Upper lobe of left lung (tissue), 6 donors: ENCODE data around the gene PTGDR. TPM values are rescaled to one million over a fixed set of nuclear protein-coding genes. Genes with fewer than 3 reads are reported as not detected.
A peak's percentile ranks its signal among the peaks of the same experiment; 100 is the strongest.

ENCODE experiments used
- ATAC-seq, 2 donors: fragments of 200-7000 bp; cut with Tn5 transposase; one replicate each; pipeline ENCODE4 v1.9.1; 2022; ENCODE audit warnings: mild to moderate bottlenecking in 2 of 2, moderate library complexity in 2 of 2; ENCODE audit not compliant: low FRiP score in 2 of 2
- DNase-seq, 2 donors: peaks; one replicate each; pipeline ENCODE4 v3.0.0-alpha.2; 2019 to 2020
- H3K27ac ChIP-seq, 4 donors: fragments of 200-600 bp; sonication (generic); one replicate each; pipeline ENCODE4 v1.5.1; 2016 to 2019
- H3K27me3 ChIP-seq, 4 donors: fragments of 200-600 bp; sonication (generic); one replicate each; pipeline ENCODE4 v1.5.1; 2017 to 2019
- H3K36me3 ChIP-seq, 4 donors: fragments of 200-600 bp; sonication (generic); one replicate each; pipeline ENCODE4 v1.5.1; 2016 to 2019
- H3K4me1 ChIP-seq, 4 donors: fragments of 200-600 bp; sonication (generic); one replicate each; pipeline ENCODE4 v1.5.1; 2018 to 2019
- H3K4me3 ChIP-seq, 4 donors: fragments of 200-600 bp; sonication (generic); one replicate each; pipeline ENCODE4 v1.5.1; 2017 to 2019; ENCODE audit warnings: mild to moderate bottlenecking in 2 of 4, moderate library complexity in 1 of 4
- H3K9me3 ChIP-seq, 4 donors: fragments of 200-600 bp; sonication (generic); one replicate each; pipeline ENCODE4 v1.5.1; 2018 to 2019
- EP300 ChIP-seq, 4 donors: sonication (generic); formaldehyde crosslinking; IDR thresholded peaks; one replicate each; pipeline ENCODE4 v1.5.1; 2017; ENCODE audit warnings: antibody characterized with exemption in 4 of 4, control low read depth in 2 of 4
- POLR2A ChIP-seq, 4 donors: fragments of 450-650 bp; IDR thresholded peaks; one replicate each; pipeline ENCODE4 v1.5.1; 2016 to 2017; ENCODE audit warnings: antibody characterized with exemption in 4 of 4, mild to moderate bottlenecking in 2 of 4
- POLR2AphosphoS5 ChIP-seq, 2 donors: sonication (generic); formaldehyde crosslinking; IDR thresholded peaks; one replicate each; pipeline ENCODE4 v1.5.1; 2017; ENCODE audit warnings: antibody characterized with exemption in 2 of 2
- WGBS, 2 donors: methylation state at CpG; one replicate each; pipeline ENCODE4 v1.1.5; 2017 to 2018; 5-methylcytosine and 5-hydroxymethylcytosine counted together
- total RNA-seq, 6 donors: library from RNA; depleted of rRNA in 4 of 6; stranded (reverse); fragments of >200 nt in 4 of 6; gene quantifications; one replicate each; pipeline versions ENCODE4 v1.1.0 to v1.2.1, GENCODE V29; 2016 to 2021
- TF ChIP-seq, protein P1 (sequence below), 6 experiments: fragments of 450-650 bp in 4 of 6; fragments of 200-600 bp in 2 of 6; sonication (generic) in 2 of 6; IDR thresholded peaks; one replicate each; pipeline ENCODE4 v1.5.1; 2016 to 2019; ENCODE audit warnings: antibody characterized with exemption in 6 of 6
- donor health status: DM: no; HTN: no; CAD: no; lungs with moderate emphysema.
- donor health status: DM: no; HTN: yes; CAD: no; lungs with severe emphysema.

PTGDR gene, protein sequence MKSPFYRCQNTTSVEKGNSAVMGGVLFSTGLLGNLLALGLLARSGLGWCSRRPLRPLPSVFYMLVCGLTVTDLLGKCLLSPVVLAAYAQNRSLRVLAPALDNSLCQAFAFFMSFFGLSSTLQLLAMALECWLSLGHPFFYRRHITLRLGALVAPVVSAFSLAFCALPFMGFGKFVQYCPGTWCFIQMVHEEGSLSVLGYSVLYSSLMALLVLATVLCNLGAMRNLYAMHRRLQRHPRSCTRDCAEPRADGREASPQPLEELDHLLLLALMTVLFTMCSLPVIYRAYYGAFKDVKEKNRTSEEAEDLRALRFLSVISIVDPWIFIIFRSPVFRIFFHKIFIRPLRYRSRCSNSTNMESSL
- total RNA-seq, result 1 to 10 TPM; 1.0 to 3.0 (median 1.7) TPM

DNA sequence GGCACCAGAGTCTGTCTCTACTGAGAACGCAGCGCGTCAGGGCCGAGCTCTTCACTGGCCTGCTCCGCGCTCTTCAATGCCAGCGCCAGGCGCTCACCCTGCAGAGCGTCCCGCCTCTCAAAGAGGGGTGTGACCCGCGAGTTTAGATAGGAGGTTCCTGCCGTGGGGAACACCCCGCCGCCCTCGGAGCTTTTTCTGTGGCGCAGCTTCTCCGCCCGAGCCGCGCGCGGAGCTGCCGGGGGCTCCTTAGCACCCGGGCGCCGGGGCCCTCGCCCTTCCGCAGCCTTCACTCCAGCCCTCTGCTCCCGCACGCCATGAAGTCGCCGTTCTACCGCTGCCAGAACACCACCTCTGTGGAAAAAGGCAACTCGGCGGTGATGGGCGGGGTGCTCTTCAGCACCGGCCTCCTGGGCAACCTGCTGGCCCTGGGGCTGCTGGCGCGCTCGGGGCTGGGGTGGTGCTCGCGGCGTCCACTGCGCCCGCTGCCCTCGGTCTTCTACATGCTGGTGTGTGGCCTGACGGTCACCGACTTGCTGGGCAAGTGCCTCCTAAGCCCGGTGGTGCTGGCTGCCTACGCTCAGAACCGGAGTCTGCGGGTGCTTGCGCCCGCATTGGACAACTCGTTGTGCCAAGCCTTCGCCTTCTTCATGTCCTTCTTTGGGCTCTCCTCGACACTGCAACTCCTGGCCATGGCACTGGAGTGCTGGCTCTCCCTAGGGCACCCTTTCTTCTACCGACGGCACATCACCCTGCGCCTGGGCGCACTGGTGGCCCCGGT lies at the start of gene PTGDR:
Gene PTGDR (plus strand): TSS at position 198 of the 778 bp plus-strand sequence. CDS start 117 bp downstream, at position 315.
- peaks cover 3 to 13% (median 7%) of the 10 kb centered on the region in 4 donors for H3K27me3 ChIP-seq
- H3K36me3 ChIP-seq, result no peaks in the 10 kb centered on the region
- ATAC-seq (peak; percentile 63 to 75), DNase-seq (peak; percentile 45 to 85)
- WGBS, 2 donors, result 2 to 3% methylated on average over 21 to 54 of the region's 63 CpGs
- H3K4me3 ChIP-seq, result peak within 1 kb of the TSS; percentile 10 to 55 (median 44)
- TF ChIP-seq POLR2A (IDR thresholded peaks at IDR 0.05), result peak in 1 of 4 donors; percentile 31
- TF ChIP-seq EP300 (IDR thresholded peaks at IDR 0.05), result no peak
- peaks cover 19 to 23% (median 21%) of the 10 kb centered on the region in 4 donors for H3K4me1 ChIP-seq
- peak within 1 kb of the TSS in 3 of 4 donors; percentile 7 to 35 (median 16) for H3K27ac ChIP-seq
- no peaks in the 10 kb centered on the region for H3K9me3 ChIP-seq

DNA sequence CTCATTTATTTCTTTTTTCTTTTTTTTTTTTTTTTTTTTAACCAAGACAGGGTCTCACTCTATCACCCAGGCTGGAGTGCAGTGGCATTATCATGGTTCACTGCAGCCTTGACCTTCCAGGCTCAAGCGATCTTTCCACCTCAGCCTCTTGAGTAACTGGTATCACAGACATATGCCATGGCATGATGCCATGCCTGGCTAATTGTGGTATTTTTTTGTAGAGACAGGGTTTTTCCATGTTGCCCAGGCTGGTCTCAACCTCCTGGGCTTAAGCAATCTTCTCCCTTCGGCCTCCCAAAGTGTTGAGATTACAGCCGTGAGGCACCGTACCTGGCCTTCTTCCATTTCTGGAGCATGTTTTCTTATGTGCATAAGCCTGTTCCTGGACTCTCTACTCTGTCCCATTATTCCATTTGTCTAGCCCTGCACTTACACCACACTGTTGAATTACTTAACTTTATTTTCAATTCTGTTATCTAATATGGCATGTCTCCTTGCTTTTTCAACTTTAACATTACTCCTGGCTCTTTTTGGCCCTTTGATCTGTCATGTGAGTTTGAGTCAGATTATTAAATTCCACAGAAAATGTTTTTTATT lies 47.9 kb upstream of the PTGDR start:
- WGBS, 2 donors, result 81 to 83% methylated on average over 4 of the region's 4 CpGs
- no peaks in the 10 kb centered on the region for H3K9me3 ChIP-seq
- TF ChIP-seq EP300 (IDR thresholded peaks at IDR 0.05) (no peak), POLR2A (IDR thresholded peaks at IDR 0.05) (no peak), POLR2AphosphoS5 (IDR thresholded peaks at IDR 0.05) (no peak)
- TF ChIP-seq, protein P1, sequence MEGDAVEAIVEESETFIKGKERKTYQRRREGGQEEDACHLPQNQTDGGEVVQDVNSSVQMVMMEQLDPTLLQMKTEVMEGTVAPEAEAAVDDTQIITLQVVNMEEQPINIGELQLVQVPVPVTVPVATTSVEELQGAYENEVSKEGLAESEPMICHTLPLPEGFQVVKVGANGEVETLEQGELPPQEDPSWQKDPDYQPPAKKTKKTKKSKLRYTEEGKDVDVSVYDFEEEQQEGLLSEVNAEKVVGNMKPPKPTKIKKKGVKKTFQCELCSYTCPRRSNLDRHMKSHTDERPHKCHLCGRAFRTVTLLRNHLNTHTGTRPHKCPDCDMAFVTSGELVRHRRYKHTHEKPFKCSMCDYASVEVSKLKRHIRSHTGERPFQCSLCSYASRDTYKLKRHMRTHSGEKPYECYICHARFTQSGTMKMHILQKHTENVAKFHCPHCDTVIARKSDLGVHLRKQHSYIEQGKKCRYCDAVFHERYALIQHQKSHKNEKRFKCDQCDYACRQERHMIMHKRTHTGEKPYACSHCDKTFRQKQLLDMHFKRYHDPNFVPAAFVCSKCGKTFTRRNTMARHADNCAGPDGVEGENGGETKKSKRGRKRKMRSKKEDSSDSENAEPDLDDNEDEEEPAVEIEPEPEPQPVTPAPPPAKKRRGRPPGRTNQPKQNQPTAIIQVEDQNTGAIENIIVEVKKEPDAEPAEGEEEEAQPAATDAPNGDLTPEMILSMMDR (IDR thresholded peaks at IDR 0.05), result no peak
- no peak overlapping the region for H3K27ac ChIP-seq
- no peaks in the 10 kb centered on the region for H3K27me3 ChIP-seq
- ATAC-seq (no peak), DNase-seq (no peak)
- H3K36me3 ChIP-seq, result no peaks in the 10 kb centered on the region
- no peaks in the 10 kb centered on the region for H3K4me1 ChIP-seq
- no peak overlapping the region for H3K4me3 ChIP-seq

DNA sequence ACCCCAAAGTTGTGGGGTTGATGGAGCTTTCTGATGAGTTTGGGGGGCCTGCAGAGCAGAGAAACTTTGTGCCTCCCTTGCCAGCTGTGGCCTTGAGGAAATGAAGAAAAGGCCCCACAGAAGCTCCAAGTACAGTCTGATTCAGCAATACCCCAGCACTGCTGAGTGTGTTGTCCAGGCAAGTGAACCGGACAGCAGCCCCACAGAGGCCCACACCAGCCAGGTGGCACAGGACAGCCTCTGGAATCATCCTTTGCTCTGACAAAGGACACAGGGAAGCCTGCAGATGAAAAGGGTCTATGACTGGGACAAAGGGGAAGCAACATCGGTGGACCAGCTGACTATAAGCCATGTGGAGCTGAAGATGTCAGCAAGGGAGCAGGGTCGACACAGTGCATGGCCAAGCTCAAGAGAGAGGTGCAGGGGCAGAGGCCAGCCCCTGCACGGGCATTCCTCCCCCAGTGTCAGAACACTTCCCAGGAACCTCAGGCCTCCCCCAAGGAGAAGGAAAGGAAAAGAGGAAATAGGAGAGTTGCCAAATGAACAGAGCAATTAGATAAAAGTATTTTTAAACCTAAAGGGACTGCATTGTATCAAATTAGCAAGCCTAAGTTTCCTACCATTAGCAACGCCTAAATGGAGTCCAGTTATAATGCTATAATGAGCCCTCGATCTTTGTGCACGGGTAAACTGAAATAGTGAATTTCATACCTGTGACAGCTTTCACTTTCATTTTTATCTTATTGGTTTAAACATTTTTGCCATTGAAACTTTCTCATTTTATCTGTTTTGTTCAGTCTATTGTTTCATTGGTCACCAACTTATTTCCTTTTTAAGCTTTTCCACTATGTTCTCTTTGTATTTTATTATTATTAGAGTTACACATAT lies 46.3 kb upstream of the PTGDR start:
- TF ChIP-seq EP300 (IDR thresholded peaks at IDR 0.05), result no peak
- no peak for TF ChIP-seq POLR2A (IDR thresholded peaks at IDR 0.05)
- TF ChIP-seq, protein P1 (IDR thresholded peaks at IDR 0.05), result no peak
- no peak for TF ChIP-seq POLR2AphosphoS5 (IDR thresholded peaks at IDR 0.05)
- no peak overlapping the region for H3K27ac ChIP-seq
- ATAC-seq, result no peak
- no peaks in the 10 kb centered on the region for H3K36me3 ChIP-seq
- no peak for DNase-seq
- no peaks in the 10 kb centered on the region for H3K27me3 ChIP-seq
- no peaks in the 10 kb centered on the region for H3K9me3 ChIP-seq
- H3K4me1 ChIP-seq, result no peaks in the 10 kb centered on the region
- WGBS, 2 donors, result 61 to 70% methylated on average over 7 of the region's 7 CpGs
- H3K4me3 ChIP-seq, result peak overlapping the region in 2 of 4 donors; percentile 16 to 29

DNA sequence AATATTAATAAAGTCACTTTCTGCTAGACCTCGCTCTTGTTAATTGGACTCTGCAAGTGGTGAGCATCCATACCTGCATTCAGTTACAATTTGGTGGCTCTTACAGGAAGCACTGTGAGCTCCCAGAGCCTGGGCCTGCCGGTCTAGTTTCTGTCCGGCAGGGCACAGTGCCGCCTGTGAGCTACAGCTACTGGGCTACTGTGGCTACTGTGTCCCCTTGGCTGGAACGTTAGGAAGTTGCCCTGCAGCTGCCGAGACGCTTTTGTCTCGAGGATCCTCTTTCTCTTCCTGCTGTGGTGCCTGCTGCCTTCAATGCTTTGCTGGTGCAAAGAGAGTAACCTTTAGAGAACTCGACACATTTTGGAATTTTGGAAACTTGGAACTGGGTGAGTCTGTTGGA lies 44.6 kb upstream of the PTGDR start:
- WGBS, 2 donors, result 87 to 88% methylated on average over 3 to 9 of the region's 9 CpGs
- Histone ChIP-seq H3K27ac (no peak overlapping the region), H3K27me3 (no peaks in the 10 kb centered on the region), H3K36me3 (no peaks in the 10 kb centered on the region), H3K9me3 (no peaks in the 10 kb centered on the region), H3K4me3 (no peak overlapping the region), H3K4me1 (no peaks in the 10 kb centered on the region)
- DNase-seq (no peak), ATAC-seq (no peak)
- no peak for TF ChIP-seq POLR2AphosphoS5 (IDR thresholded peaks at IDR 0.05)
- TF ChIP-seq POLR2A (IDR thresholded peaks at IDR 0.05), result no peak
- no peak for TF ChIP-seq EP300 (IDR thresholded peaks at IDR 0.05)
- TF ChIP-seq, protein P1 (IDR thresholded peaks at IDR 0.05), result no peak
